Keratinocyte (primary cell): ENCODE data around the gene RBP4. TPM values are rescaled to one million over a fixed set of nuclear protein-coding genes. Genes with fewer than 3 reads are reported as not detected.

Experiments used
- DNase-seq: peaks from one replicate; pipeline ENCODE4 v3.0.0-alpha.2; 2011; ENCODE audit warnings: low read depth, missing footprints, low spot score
- FAIRE-seq: peaks from 2 replicates; lab custom pipeline; 2011; peaks lifted over from hg19 to GRCh38; lab: Jason Lieb, UNC
- H2AFZ ChIP-seq: 2 replicates; pipeline ENCODE4 v1.6.0; 2012; ENCODE audit warnings: low read length, control low read depth, inconsistent platforms; ENCODE audit not compliant: control insufficient read depth
- H3K27ac ChIP-seq: 2 replicates; pipeline ENCODE4 v1.5.1; 2011; ENCODE audit warnings: low read length; ENCODE audit not compliant: control insufficient read depth, insufficient read depth
- H3K27me3 ChIP-seq: 3 replicates; pipeline ENCODE4 v1.6.0; 2011; ENCODE audit warnings: low read length; ENCODE audit not compliant: control insufficient read depth, insufficient read depth; ENCODE audit errors: extremely low read depth
- H3K36me3 ChIP-seq, 2 experiments: 2 replicates in 1 of 2; 3 replicates in 1 of 2; pipeline ENCODE4 v1.5.1; 2011; ENCODE audit warnings: low read length in 2 of 2, mild to moderate bottlenecking in 1 of 2; ENCODE audit not compliant: control insufficient read depth in 2 of 2, insufficient read depth in 2 of 2; ENCODE audit errors: extremely low read depth in 1 of 2
- H3K4me1 ChIP-seq: 3 replicates; pipeline ENCODE4 v1.5.1; 2011; ENCODE audit warnings: low read length; ENCODE audit not compliant: control insufficient read depth, insufficient read depth; ENCODE audit errors: extremely low read depth
- H3K4me2 ChIP-seq: 3 replicates; pipeline ENCODE4 v1.6.0; 2011; ENCODE audit warnings: low read depth, low read length; ENCODE audit not compliant: control insufficient read depth, insufficient read depth; ENCODE audit errors: extremely low read depth
- H3K4me3 ChIP-seq, 3 experiments: fragments of 200-600 bp in 1 of 3; sonication (generic) in 1 of 3; 2 replicates in 2 of 3; 3 replicates in 1 of 3; pipeline ENCODE4 v1.5.1; 2011 to 2016; ENCODE audit warnings: low read length in 3 of 3, mild to moderate bottlenecking in 3 of 3, control low read depth in 2 of 3, inconsistent platforms in 1 of 3, low read depth in 1 of 3, mixed read lengths in 1 of 3, mixed run types in 1 of 3, moderate library complexity in 1 of 3; ENCODE audit not compliant: control insufficient read depth in 2 of 3, insufficient read depth in 2 of 3; ENCODE audit errors: extremely low read depth in 1 of 3
- H3K79me2 ChIP-seq: 2 replicates; pipeline ENCODE4 v1.6.0; 2012; ENCODE audit warnings: low read length; ENCODE audit not compliant: control insufficient read depth, insufficient read depth
- H3K9ac ChIP-seq: 3 replicates; pipeline ENCODE4 v1.6.0; 2011; ENCODE audit warnings: low read length; ENCODE audit not compliant: control insufficient read depth, insufficient read depth; ENCODE audit errors: extremely low read depth
- H3K9me1 ChIP-seq: 3 replicates; pipeline ENCODE4 v1.6.0; 2011; ENCODE audit warnings: low read length; ENCODE audit not compliant: control insufficient read depth, insufficient read depth; ENCODE audit errors: extremely low read depth
- H3K9me3 ChIP-seq: 2 replicates; pipeline ENCODE4 v1.5.1; 2012; ENCODE audit warnings: low read depth, low read length; ENCODE audit not compliant: control insufficient read depth
- H4K20me1 ChIP-seq: 3 replicates; pipeline ENCODE4 v1.6.0; 2011; ENCODE audit warnings: low read length; ENCODE audit not compliant: control insufficient read depth, insufficient read depth; ENCODE audit errors: extremely low read depth
- EZH2 ChIP-seq: IDR thresholded peaks from one replicate; pipeline ENCODE4 v1.6.1; 2012; ENCODE audit warnings: inconsistent platforms, mild to moderate bottlenecking, low read length, moderate library complexity
- dilution Hi-C: fragments of 300-500 bp; cut with MboI; formaldehyde crosslinking; loops from one replicate; pipeline ENCODE4 v1.7.0; 2020; ENCODE audit warnings: low sequenced_read_pairs; ENCODE audit not compliant: extremely low pct_ligation_motif_present
- polyA plus RNA-seq, 5 experiments: library from polyadenylated mRNA; depleted of rRNA in 3 of 5; stranded (reverse) in 3 of 5; stranded (forward) in 1 of 5; unstranded in 1 of 5; fragments of >200 nt; gene quantifications; 1 replicate in 1 of 5; 2 replicates in 3 of 5; 3 replicates in 1 of 5; pipeline versions ENCODE4 v1.2.1 to v1.2.3, GENCODE V29; 2011 to 2012; ENCODE audit warnings: missing spikeins in 2 of 5, low read depth in 1 of 5, low replicate concordance in 1 of 5
- TF ChIP-seq, protein P1 (sequence below), 3 experiments: IDR thresholded peaks in 1 of 3; conservative IDR thresholded peaks in 1 of 3; optimal IDR thresholded peaks in 1 of 3; 2 replicates in 2 of 3; 3 replicates in 1 of 3; pipeline versions ENCODE3 to v1.5.1; 2011; ENCODE audit warnings: low read length in 3 of 3, mild to moderate bottlenecking in 3 of 3, moderate library complexity in 2 of 3, control low read depth in 1 of 3, inconsistent platforms in 1 of 3; ENCODE audit not compliant: insufficient read depth in 2 of 3; ENCODE audit errors: extremely low read depth in 1 of 3

Gene RBP4
- polyA plus RNA-seq, 1 donor (not counting 4 experiments of a cell fraction or from before 2014, with no cell fraction given): not detected

DNA sequence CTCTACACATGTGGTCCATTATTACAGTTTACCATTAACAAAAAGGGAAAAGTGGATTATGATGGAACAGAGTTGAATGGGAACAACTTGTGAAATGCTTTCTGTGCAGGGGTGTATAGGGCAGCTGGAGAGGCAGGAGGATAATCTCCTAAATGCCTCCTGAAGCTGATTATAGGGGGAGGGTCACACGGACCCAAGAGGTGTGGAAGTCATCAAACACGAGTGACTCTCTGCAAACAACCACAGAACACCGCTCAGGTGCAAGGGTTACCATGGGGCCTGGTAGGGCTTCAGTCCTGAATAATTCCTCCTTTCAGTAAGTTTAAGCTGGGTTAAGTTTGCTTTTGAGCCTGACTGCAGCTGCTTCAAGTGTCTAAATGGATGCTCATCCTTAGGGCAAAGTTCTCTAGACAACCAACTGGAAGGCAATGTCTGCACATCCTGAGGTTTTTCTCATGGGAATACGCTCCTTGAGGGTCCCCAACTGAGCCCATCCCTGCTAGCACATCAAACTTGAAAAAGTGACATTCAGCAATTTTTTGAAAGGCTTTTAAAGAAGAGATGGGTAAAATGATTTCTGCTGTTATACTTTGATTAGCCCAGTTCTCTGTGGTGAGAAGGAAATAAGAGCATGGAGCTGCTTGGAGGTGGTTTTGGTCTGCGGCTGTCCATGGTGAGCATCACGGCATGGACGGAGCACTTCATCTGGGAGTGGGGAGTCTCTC lies 13.2 kb upstream of the RBP4 start:
- FAIRE-seq (no peak), DNase-seq (no peak)
- TF ChIP-seq EZH2: no peak
- TF ChIP-seq, protein P1, sequence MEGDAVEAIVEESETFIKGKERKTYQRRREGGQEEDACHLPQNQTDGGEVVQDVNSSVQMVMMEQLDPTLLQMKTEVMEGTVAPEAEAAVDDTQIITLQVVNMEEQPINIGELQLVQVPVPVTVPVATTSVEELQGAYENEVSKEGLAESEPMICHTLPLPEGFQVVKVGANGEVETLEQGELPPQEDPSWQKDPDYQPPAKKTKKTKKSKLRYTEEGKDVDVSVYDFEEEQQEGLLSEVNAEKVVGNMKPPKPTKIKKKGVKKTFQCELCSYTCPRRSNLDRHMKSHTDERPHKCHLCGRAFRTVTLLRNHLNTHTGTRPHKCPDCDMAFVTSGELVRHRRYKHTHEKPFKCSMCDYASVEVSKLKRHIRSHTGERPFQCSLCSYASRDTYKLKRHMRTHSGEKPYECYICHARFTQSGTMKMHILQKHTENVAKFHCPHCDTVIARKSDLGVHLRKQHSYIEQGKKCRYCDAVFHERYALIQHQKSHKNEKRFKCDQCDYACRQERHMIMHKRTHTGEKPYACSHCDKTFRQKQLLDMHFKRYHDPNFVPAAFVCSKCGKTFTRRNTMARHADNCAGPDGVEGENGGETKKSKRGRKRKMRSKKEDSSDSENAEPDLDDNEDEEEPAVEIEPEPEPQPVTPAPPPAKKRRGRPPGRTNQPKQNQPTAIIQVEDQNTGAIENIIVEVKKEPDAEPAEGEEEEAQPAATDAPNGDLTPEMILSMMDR (optimal IDR thresholded peaks at IDR 0.05 in 1 of 3, IDR thresholded peaks at IDR 0.05 in 1 of 3, conservative IDR thresholded peaks at IDR 0.05 in 1 of 3; ENCODE audit: extremely low read depth in 1 of 3, insufficient read depth in 2 of 3, low read length in 3 of 3): no peak
- no peaks in the 10 kb centered on the region for H4K20me1 ChIP-seq
- H3K4me1 ChIP-seq: no peaks in the 10 kb centered on the region
- H2AFZ ChIP-seq: no peak overlapping the region
- H3K79me2 ChIP-seq: no peaks in the 10 kb centered on the region
- no peak overlapping the region for H3K27ac ChIP-seq
- dilution Hi-C loops: no loop called here
- H3K9me3 ChIP-seq: no peaks in the 10 kb centered on the region
- no peaks in the 10 kb centered on the region for H3K36me3 ChIP-seq
- no peaks in the 10 kb centered on the region for H3K9me1 ChIP-seq
- H3K4me2 ChIP-seq: no peak overlapping the region
- no peak overlapping the region for H3K4me3 ChIP-seq
- H3K9ac ChIP-seq: no peak overlapping the region
- H3K27me3 ChIP-seq: no peaks in the 10 kb centered on the region

DNA sequence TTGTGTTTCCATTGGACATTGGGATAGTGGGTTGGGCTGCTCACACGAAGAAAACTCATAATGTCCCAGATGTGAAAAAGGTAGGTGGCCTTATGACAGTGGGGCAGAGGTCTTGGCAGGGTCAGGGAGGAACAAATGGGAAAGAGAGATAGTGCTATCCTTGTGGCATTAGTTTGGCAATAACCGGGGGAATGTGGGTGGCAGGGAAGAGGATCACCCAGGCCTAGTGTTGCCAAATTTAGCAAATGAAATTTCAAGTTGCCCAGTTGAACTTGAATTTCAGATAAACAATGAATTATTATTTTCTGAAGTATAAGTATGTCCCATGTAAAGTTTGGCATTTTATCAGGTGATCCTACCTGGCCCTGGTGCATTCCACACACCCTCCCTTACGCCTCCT lies 12.1 kb upstream of the RBP4 start:
- Histone ChIP-seq H3K9ac (no peak overlapping the region), H3K4me2 (no peak overlapping the region), H4K20me1 (no peaks in the 10 kb centered on the region), H3K9me1 (no peaks in the 10 kb centered on the region), H3K9me3 (no peaks in the 10 kb centered on the region), H3K79me2 (no peaks in the 10 kb centered on the region), H2AFZ (no peak overlapping the region), H3K4me3 (no peak overlapping the region), H3K4me1 (no peaks in the 10 kb centered on the region), H3K27ac (no peak overlapping the region), H3K27me3 (no peaks in the 10 kb centered on the region), H3K36me3 (no peaks in the 10 kb centered on the region)
- no peak for TF ChIP-seq EZH2
- TF ChIP-seq, protein P1 (optimal IDR thresholded peaks at IDR 0.05 in 1 of 3, IDR thresholded peaks at IDR 0.05 in 1 of 3, conservative IDR thresholded peaks at IDR 0.05 in 1 of 3; ENCODE audit: extremely low read depth in 1 of 3, insufficient read depth in 2 of 3, low read length in 3 of 3): no peak
- DNase-seq (no peak), FAIRE-seq (no peak)
- dilution Hi-C loops: no loop called here
